HepG2 (cell line): ENCODE measurements around the gene TAMALIN. TPM values are rescaled to one million over a fixed set of nuclear protein-coding genes. Genes with fewer than 3 reads are reported as not detected.

Experiments
- AGO2 ChIP-seq: fragments of 200-400 bp; formaldehyde crosslinking; optimal IDR thresholded peaks from 2 replicates; pipeline ENCODE3; 2017; ENCODE audit warnings: mild to moderate bottlenecking, low read depth, low read length, moderate library complexity
- CEBPG ChIP-seq: IDR thresholded peaks from 2 replicates; pipeline ENCODE4 v1.6.1; 2016
- DBP ChIP-seq: sonication (generic); formaldehyde crosslinking; IDR thresholded peaks from 2 replicates; pipeline ENCODE4 v1.4.0; 2020; ENCODE audit warnings: missing genetic modification reagents; ENCODE audit errors: not compliant biosample characterization
- KDM5B ChIP-seq: sonication (generic); formaldehyde crosslinking; IDR thresholded peaks from 2 replicates; pipeline ENCODE4 v1.4.0; 2020; ENCODE audit warnings: missing genetic modification reagents, mild to moderate bottlenecking, borderline replicate concordance
- KIAA2018 ChIP-seq: sonication (generic); formaldehyde crosslinking; IDR thresholded peaks from 2 replicates; pipeline ENCODE4 v1.5.0; 2020; ENCODE audit warnings: mild to moderate bottlenecking, missing genetic modification reagents, borderline replicate concordance
- LBX2 ChIP-seq: sonication (generic); formaldehyde crosslinking; IDR thresholded peaks from 2 replicates; pipeline ENCODE4 v1.5.0; 2020; ENCODE audit warnings: missing genetic modification reagents, mild to moderate bottlenecking, borderline replicate concordance
- MTA1 ChIP-seq: sonication (generic); formaldehyde crosslinking; IDR thresholded peaks from 2 replicates; pipeline ENCODE4 v1.4.0; 2020; ENCODE audit warnings: missing genetic modification reagents, mild to moderate bottlenecking, borderline replicate concordance
- PAWR ChIP-seq: sonication (generic); formaldehyde crosslinking; IDR thresholded peaks from 2 replicates; pipeline ENCODE4 v1.4.0; 2020; ENCODE audit warnings: missing genetic modification reagents, mild to moderate bottlenecking, borderline replicate concordance
- REL ChIP-seq: sonication (generic); formaldehyde crosslinking; conservative IDR thresholded peaks from 2 replicates; pipeline ENCODE4 v1.8.0; 2022; ENCODE audit warnings: mild to moderate bottlenecking, missing genetic modification reagents, moderate library complexity
- RFX3 ChIP-seq: IDR thresholded peaks from 2 replicates; pipeline ENCODE4 v1.6.1; 2016; ENCODE audit warnings: missing biosample characterization, missing genetic modification reagents
- ZBTB1 ChIP-seq: sonication (generic); formaldehyde crosslinking; IDR thresholded peaks from 2 replicates; pipeline ENCODE4 v1.4.0; 2020; ENCODE audit warnings: missing genetic modification reagents, borderline replicate concordance
- ZNF124 ChIP-seq: sonication (generic); formaldehyde crosslinking; IDR thresholded peaks from 2 replicates; pipeline ENCODE4 v1.4.0; 2020; ENCODE audit warnings: missing genetic modification reagents
- ZNF251 ChIP-seq: sonication (generic); formaldehyde crosslinking; IDR thresholded peaks from 2 replicates; pipeline ENCODE4 v1.9.0; 2021; ENCODE audit warnings: mild to moderate bottlenecking, missing genetic modification reagents
- ZNF335 ChIP-seq: sonication (generic); formaldehyde crosslinking; IDR thresholded peaks from 2 replicates; pipeline ENCODE4 v1.4.0; 2020; ENCODE audit warnings: missing genetic modification reagents
- ZNF33B ChIP-seq: sonication (generic); formaldehyde crosslinking; IDR thresholded peaks from 2 replicates; pipeline ENCODE4 v1.5.1; 2020; ENCODE audit warnings: mild to moderate bottlenecking, missing genetic modification reagents
- ZNF362 ChIP-seq: sonication (generic); formaldehyde crosslinking; IDR thresholded peaks from 2 replicates; pipeline ENCODE4 v1.4.0; 2020; ENCODE audit warnings: missing genetic modification reagents, mild to moderate bottlenecking, borderline replicate concordance
- ZNF451 ChIP-seq: sonication (generic); formaldehyde crosslinking; IDR thresholded peaks from 2 replicates; pipeline ENCODE4 v1.5.0; 2020; ENCODE audit warnings: mild to moderate bottlenecking, missing genetic modification reagents
- ZNF552 ChIP-seq: sonication (generic); formaldehyde crosslinking; IDR thresholded peaks from 2 replicates; pipeline ENCODE4 v1.9.0; 2022; ENCODE audit warnings: missing genetic modification reagents, mild to moderate bottlenecking, borderline replicate concordance
- ZNF749 ChIP-seq: sonication (generic); formaldehyde crosslinking; IDR thresholded peaks from 2 replicates; pipeline ENCODE4 v1.8.0; 2022; ENCODE audit warnings: mild to moderate bottlenecking, missing genetic modification reagents, moderate library complexity, borderline replicate concordance
- ZNF879 ChIP-seq: sonication (generic); formaldehyde crosslinking; IDR thresholded peaks from 2 replicates; pipeline ENCODE4 v1.8.1; 2023; ENCODE audit warnings: missing genetic modification reagents
- ZSCAN9 ChIP-seq: IDR thresholded peaks from 2 replicates; pipeline ENCODE4 v1.6.1; 2016; ENCODE audit warnings: borderline replicate concordance
- polyA plus RNA-seq, 8 experiments: library from polyadenylated mRNA; depleted of rRNA in 3 of 8; stranded (reverse) in 7 of 8; unstranded in 1 of 8; fragments of >200 nt; fragmentation: Illumina TruSeq in 4 of 8; extraction: Trizol in 4 of 8; gene quantifications; 2 replicates each; pipeline versions ENCODE4 v1.2.1 to v1.2.3, GENCODE V29; 2011 to 2016; ENCODE audit warnings: low read depth in 4 of 8, missing spikeins in 1 of 8, mixed read lengths in 1 of 8; ENCODE audit not compliant: insufficient read depth in 1 of 8
- total RNA-seq, 5 experiments: library from RNA; depleted of rRNA; stranded (reverse); fragments of >200 nt; fragmentation: Illumina TruSeq; extraction: Trizol; gene quantifications; 2 replicates each; pipeline ENCODE4 v1.2.3, GENCODE V29; 2016; ENCODE audit warnings: low read depth in 1 of 5

The TAMALIN gene
- total and polyA plus RNA-seq, 2 of the 13 experiments (the other 11 are each of a cell fraction or from before 2014, with no cell fraction given): 2.9 to 10.9 TPM

- TF ChIP-seq ZNF552 (no peak), ZBTB1 (CRISPR knock-in tag) (no peak), REL (CRISPR knock-in tag) (no peak), MTA1 (CRISPR knock-in tag) (no peak), AGO2 (no peak), ZNF124 (CRISPR knock-in tag) (no peak), ZNF362 (CRISPR knock-in tag) (no peak), KIAA2018 (CRISPR knock-in tag) (no peak), ZSCAN9 (CRISPR knock-in tag) (0 out of 2 replicates have a peak, but pooled peaks have one; percentile 38), PAWR (CRISPR knock-in tag) (no peak), ZNF879 (CRISPR knock-in tag) (0 out of 2 replicates have a peak, but pooled peaks have one; percentile 23), RFX3 (CRISPR knock-in tag) (no peak), DBP (no peak), ZNF451 (CRISPR knock-in tag) (no peak), ZNF33B (no peak), ZNF251 (CRISPR knock-in tag) (no peak), KDM5B (CRISPR knock-in tag) (no peak; the same call in 1 of the 2 replicates), CEBPG (CRISPR knock-in tag) (no peak), ZNF749 (CRISPR knock-in tag) (no peak), ZNF335 (CRISPR knock-in tag) (peak; percentile 31; the same call in 1 of the 2 replicates), LBX2 (CRISPR knock-in tag) (no peak)
Measured at GRCh38 chr12:52010152-52010622, 3.4 kb downstream of the TAMALIN start (continued).
